NCI-H526 treated with DMSO at 0.1 percent for 48 hours (cell line): ENCODE results near the gene TNFRSF8.

Source experiments
- DNase-seq: peaks from one replicate; lab custom pipeline; 2025; lab: John Stamatoyannopoulos, UW

The TNFRSF8 gene

GRCh38 chr1:12142891-12143630 is 80.0 kb downstream of the TNFRSF8 start:
- DNase-seq, result no peak

GRCh38 chr1:12143631-12144155 is 80.6 kb downstream of the TNFRSF8 start:
- DNase-seq, result no peak

GRCh38 chr1:12144236-12144635 is 81.1 kb downstream of the TNFRSF8 start:
- DNase-seq, result no peak

- DNase-seq, result no peak
Measured at GRCh38 chr1:12144969-12145368, 81.9 kb downstream of the TNFRSF8 start.

GRCh38 chr1:12145616-12146342 is 82.7 kb downstream of the TNFRSF8 start:
- DNase-seq, result no peak

GRCh38 chr1:12146343-12147112 is 83.4 kb downstream of the TNFRSF8 start:
- DNase-seq, result no peak

- no peak for DNase-seq
Measured at GRCh38 chr1:12147201-12147701, 84.1 kb downstream of the TNFRSF8 start.

GRCh38 chr1:12148160-12148957 is 85.3 kb downstream of the TNFRSF8 start:
- DNase-seq, result no peak

GRCh38 chr1:12148958-12149790 is 86.1 kb downstream of the TNFRSF8 start:
- no peak for DNase-seq

- no peak for DNase-seq
Measured at GRCh38 chr1:12149791-12150175, 86.7 kb downstream of the TNFRSF8 start.

- DNase-seq, result no peak
Measured at GRCh38 chr1:12150456-12151200, 87.5 kb downstream of the TNFRSF8 start.

- no peak for DNase-seq
Measured at GRCh38 chr1:12151465-12151864, 88.4 kb downstream of the TNFRSF8 start.

GRCh38 chr1:12152113-12152891 is 89.2 kb downstream of the TNFRSF8 start:
- DNase-seq, result no peak

- DNase-seq, result no peak
Measured at GRCh38 chr1:12153181-12153785, 90.2 kb downstream of the TNFRSF8 start.

- no peak for DNase-seq
Measured at GRCh38 chr1:12155328-12155727, 92.2 kb downstream of the TNFRSF8 start.

- DNase-seq, result no peak
Measured at GRCh38 chr1:12157366-12158231, 94.5 kb downstream of the TNFRSF8 start.

GRCh38 chr1:12158357-12159092 is 95.4 kb downstream of the TNFRSF8 start:
- no peak for DNase-seq
